ENCODE measurements around the gene ASIC4. TPM values are rescaled to one million over a fixed set of nuclear protein-coding genes. Genes with fewer than 3 reads are reported as not detected.

The ASIC4 gene
- total and polyA plus RNA-seq, 2 of the 13 experiments (the other 11 are each of a cell fraction or from before 2014, with no cell fraction given): 0.03 TPM; not detected in 1

GRCh38 chr2:219541611-219542180, 27.4 kb downstream of the ASIC4 start (continued):
- TF ChIP-seq, protein P1, sequence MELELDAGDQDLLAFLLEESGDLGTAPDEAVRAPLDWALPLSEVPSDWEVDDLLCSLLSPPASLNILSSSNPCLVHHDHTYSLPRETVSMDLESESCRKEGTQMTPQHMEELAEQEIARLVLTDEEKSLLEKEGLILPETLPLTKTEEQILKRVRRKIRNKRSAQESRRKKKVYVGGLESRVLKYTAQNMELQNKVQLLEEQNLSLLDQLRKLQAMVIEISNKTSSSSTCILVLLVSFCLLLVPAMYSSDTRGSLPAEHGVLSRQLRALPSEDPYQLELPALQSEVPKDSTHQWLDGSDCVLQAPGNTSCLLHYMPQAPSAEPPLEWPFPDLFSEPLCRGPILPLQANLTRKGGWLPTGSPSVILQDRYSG (CRISPR knock-in tag; IDR thresholded peaks at IDR 0.05): no peak
- peak; percentile 97; the same call in 1 of the 2 replicates for TF ChIP-seq ZNF383 (CRISPR knock-in tag; IDR thresholded peaks at IDR 0.05; ENCODE audit: borderline replicate concordance)
- TF ChIP-seq ZNF644 (CRISPR knock-in tag; IDR thresholded peaks at IDR 0.05; ENCODE audit: low read depth): peak; percentile 63; the same call in 1 of the 2 replicates
- TF ChIP-seq, protein P2, sequence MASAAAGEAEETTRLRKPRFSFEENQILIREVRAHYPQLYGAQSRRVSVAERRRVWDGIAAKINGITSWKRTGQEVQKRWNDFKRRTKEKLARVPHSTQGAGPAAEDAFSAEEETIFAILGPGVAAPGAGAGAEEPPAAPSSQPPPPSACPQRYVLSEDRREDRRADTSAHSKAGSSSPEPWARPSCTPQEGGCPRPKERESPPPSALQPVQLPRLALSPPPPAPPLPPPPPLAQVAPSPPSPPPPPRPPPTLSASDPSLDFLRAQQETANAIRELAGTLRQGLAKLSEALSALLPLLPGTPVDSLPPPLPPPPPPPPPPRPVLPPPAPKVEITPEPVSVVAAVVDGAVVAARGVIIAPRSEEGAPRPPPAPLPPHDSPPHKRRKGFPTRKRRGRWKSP (CRISPR knock-in tag; IDR thresholded peaks at IDR 0.05): peak; percentile 88
- TF ChIP-seq, protein P3, sequence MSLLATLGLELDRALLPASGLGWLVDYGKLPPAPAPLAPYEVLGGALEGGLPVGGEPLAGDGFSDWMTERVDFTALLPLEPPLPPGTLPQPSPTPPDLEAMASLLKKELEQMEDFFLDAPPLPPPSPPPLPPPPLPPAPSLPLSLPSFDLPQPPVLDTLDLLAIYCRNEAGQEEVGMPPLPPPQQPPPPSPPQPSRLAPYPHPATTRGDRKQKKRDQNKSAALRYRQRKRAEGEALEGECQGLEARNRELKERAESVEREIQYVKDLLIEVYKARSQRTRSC (CRISPR knock-in tag; IDR thresholded peaks at IDR 0.05; ENCODE audit: low read depth): peak; percentile 87; the same call in 1 of the 2 replicates
- TF ChIP-seq, protein P4, sequence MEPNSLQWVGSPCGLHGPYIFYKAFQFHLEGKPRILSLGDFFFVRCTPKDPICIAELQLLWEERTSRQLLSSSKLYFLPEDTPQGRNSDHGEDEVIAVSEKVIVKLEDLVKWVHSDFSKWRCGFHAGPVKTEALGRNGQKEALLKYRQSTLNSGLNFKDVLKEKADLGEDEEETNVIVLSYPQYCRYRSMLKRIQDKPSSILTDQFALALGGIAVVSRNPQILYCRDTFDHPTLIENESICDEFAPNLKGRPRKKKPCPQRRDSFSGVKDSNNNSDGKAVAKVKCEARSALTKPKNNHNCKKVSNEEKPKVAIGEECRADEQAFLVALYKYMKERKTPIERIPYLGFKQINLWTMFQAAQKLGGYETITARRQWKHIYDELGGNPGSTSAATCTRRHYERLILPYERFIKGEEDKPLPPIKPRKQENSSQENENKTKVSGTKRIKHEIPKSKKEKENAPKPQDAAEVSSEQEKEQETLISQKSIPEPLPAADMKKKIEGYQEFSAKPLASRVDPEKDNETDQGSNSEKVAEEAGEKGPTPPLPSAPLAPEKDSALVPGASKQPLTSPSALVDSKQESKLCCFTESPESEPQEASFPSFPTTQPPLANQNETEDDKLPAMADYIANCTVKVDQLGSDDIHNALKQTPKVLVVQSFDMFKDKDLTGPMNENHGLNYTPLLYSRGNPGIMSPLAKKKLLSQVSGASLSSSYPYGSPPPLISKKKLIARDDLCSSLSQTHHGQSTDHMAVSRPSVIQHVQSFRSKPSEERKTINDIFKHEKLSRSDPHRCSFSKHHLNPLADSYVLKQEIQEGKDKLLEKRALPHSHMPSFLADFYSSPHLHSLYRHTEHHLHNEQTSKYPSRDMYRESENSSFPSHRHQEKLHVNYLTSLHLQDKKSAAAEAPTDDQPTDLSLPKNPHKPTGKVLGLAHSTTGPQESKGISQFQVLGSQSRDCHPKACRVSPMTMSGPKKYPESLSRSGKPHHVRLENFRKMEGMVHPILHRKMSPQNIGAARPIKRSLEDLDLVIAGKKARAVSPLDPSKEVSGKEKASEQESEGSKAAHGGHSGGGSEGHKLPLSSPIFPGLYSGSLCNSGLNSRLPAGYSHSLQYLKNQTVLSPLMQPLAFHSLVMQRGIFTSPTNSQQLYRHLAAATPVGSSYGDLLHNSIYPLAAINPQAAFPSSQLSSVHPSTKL (CRISPR knock-in tag; IDR thresholded peaks at IDR 0.05): peak; percentile 55; the same call in 1 of the 2 replicates
- no peak for TF ChIP-seq ARID2 (CRISPR knock-in tag; IDR thresholded peaks at IDR 0.05; ENCODE audit: borderline replicate concordance)
- TF ChIP-seq ZNF484 (CRISPR knock-in tag; IDR thresholded peaks at IDR 0.05; ENCODE audit: borderline replicate concordance, low read depth): no peak
- no peak for TF ChIP-seq ARNT (IDR thresholded peaks at IDR 0.05)
- TF ChIP-seq, protein P5, sequence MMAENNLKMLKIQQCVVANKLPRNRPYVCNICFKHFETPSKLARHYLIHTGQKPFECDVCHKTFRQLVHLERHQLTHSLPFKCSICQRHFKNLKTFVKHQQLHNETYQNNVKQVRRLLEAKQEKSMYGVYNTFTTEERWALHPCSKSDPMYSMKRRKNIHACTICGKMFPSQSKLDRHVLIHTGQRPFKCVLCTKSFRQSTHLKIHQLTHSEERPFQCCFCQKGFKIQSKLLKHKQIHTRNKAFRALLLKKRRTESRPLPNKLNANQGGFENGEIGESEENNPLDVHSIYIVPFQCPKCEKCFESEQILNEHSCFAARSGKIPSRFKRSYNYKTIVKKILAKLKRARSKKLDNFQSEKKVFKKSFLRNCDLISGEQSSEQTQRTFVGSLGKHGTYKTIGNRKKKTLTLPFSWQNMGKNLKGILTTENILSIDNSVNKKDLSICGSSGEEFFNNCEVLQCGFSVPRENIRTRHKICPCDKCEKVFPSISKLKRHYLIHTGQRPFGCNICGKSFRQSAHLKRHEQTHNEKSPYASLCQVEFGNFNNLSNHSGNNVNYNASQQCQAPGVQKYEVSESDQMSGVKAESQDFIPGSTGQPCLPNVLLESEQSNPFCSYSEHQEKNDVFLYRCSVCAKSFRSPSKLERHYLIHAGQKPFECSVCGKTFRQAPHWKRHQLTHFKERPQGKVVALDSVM (CRISPR knock-in tag; IDR thresholded peaks at IDR 0.05): peak; percentile 36; the same call in 1 of the 2 replicates
- TF ChIP-seq MTF1 (CRISPR knock-in tag; IDR thresholded peaks at IDR 0.05): no peak
- TF ChIP-seq ZSCAN5A (CRISPR knock-in tag; IDR thresholded peaks at IDR 0.05; ENCODE audit: borderline replicate concordance): no peak
- TF ChIP-seq, protein P6, sequence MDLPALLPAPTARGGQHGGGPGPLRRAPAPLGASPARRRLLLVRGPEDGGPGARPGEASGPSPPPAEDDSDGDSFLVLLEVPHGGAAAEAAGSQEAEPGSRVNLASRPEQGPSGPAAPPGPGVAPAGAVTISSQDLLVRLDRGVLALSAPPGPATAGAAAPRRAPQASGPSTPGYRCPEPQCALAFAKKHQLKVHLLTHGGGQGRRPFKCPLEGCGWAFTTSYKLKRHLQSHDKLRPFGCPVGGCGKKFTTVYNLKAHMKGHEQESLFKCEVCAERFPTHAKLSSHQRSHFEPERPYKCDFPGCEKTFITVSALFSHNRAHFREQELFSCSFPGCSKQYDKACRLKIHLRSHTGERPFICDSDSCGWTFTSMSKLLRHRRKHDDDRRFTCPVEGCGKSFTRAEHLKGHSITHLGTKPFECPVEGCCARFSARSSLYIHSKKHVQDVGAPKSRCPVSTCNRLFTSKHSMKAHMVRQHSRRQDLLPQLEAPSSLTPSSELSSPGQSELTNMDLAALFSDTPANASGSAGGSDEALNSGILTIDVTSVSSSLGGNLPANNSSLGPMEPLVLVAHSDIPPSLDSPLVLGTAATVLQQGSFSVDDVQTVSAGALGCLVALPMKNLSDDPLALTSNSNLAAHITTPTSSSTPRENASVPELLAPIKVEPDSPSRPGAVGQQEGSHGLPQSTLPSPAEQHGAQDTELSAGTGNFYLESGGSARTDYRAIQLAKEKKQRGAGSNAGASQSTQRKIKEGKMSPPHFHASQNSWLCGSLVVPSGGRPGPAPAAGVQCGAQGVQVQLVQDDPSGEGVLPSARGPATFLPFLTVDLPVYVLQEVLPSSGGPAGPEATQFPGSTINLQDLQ (CRISPR knock-in tag; IDR thresholded peaks at IDR 0.05): peak; percentile 99
- no peak for TF ChIP-seq REL (CRISPR knock-in tag; conservative IDR thresholded peaks at IDR 0.05)
- no peak for TF ChIP-seq CAMTA2 (CRISPR knock-in tag; IDR thresholded peaks at IDR 0.05; ENCODE audit: borderline replicate concordance)

Measured in HepG2 (cell line).